ENCODE results near the gene MLLT6. TPM values are rescaled to one million over a fixed set of nuclear protein-coding genes. Genes with fewer than 3 reads are reported as not detected.
A peak's percentile ranks its signal among the peaks of the same experiment; 100 is the strongest.

Gene MLLT6
- total RNA-seq, 1 donor from 2014 or later: 192 TPM

GRCh38 chr17:38667099-38667786, 37.8 kb upstream of the MLLT6 start:
- Mint-ChIP-seq H3K36me3 (ENCODE audit: low read depth) (no peaks in the 10 kb centered on the region), H3K27ac (no peak overlapping the region), H3K9me3 (no peaks in the 10 kb centered on the region), H3K4me1 (peaks cover 8% of the 10 kb centered on the region), H3K27me3 (peaks cover 57% of the 10 kb centered on the region), H3K4me3 (no peak overlapping the region)
- intact Hi-C loops (cut with micrococcal nuclease): loop anchor here (1.0 to 2.0 kb wide), 4 partner anchors 109 to 318 kb away; no protein-coding TSS in a partner anchor
- DNase-seq (peak; percentile 39), ATAC-seq (ENCODE audit: low read depth) (peak; percentile 87)
- TF ChIP-seq CTCF (IDR thresholded peaks at IDR 0.05): peak; percentile 92
- ChIA-PET CTCF (interaction anchor here (0.6 to 5.4 kb wide), 18 partner anchors 9 to 486 kb away, joined by 3 to 83 read pairs (median 4); no protein-coding TSS in a partner anchor), POLR2A (interaction anchor here (0.6 to 1.4 kb wide), 2 partner anchors 34 to 109 kb away, joined by 3 read pairs; no protein-coding TSS in a partner anchor)

- intact Hi-C loops (cut with micrococcal nuclease): loop anchor here (1.0 to 2.0 kb wide), 4 partner anchors 109 to 319 kb away; no protein-coding TSS in a partner anchor
- no peak for ATAC-seq (ENCODE audit: low read depth)
- H3K36me3 Mint-ChIP-seq (ENCODE audit: low read depth): no peaks in the 10 kb centered on the region
- ChIA-PET POLR2A (interaction anchor here (0.6 to 1.4 kb wide), 2 partner anchors 34 to 110 kb away, joined by 3 read pairs; no protein-coding TSS in a partner anchor), CTCF (interaction anchor here (0.6 to 5.4 kb wide), 17 partner anchors 9 to 485 kb away, joined by 3 to 83 read pairs (median 4); no protein-coding TSS in a partner anchor)
- DNase-seq: no peak
- H3K27ac Mint-ChIP-seq: no peak overlapping the region
- TF ChIP-seq CTCF (IDR thresholded peaks at IDR 0.05): peak; percentile 37
- H3K9me3 Mint-ChIP-seq: no peaks in the 10 kb centered on the region
- peaks cover 58% of the 10 kb centered on the region for H3K27me3 Mint-ChIP-seq
- H3K4me3 Mint-ChIP-seq: no peak overlapping the region
- H3K4me1 Mint-ChIP-seq: peaks cover 11% of the 10 kb centered on the region
Measured at GRCh38 chr17:38667787-38668122, 37.3 kb upstream of the MLLT6 start.

GRCh38 chr17:38669520-38669919, 35.6 kb upstream of the MLLT6 start:
- no peaks in the 10 kb centered on the region for H3K36me3 Mint-ChIP-seq (ENCODE audit: low read depth)
- ATAC-seq (ENCODE audit: low read depth) (no peak), DNase-seq (no peak)
- ChIA-PET CTCF (interaction anchor here (1.1 to 5.4 kb wide), 4 partner anchors 8 to 320 kb away, joined by 3 to 83 read pairs (median 7); no protein-coding TSS in a partner anchor), POLR2A (interaction anchor here (0.9 kb wide), 1 partner anchor 33 kb away, joined by 4 read pairs; no protein-coding TSS in a partner anchor)
- H3K4me3 Mint-ChIP-seq: no peak overlapping the region
- no peak for TF ChIP-seq CTCF (IDR thresholded peaks at IDR 0.05)
- intact Hi-C loops (cut with micrococcal nuclease): no loop called here
- peaks cover 11% of the 10 kb centered on the region for H3K4me1 Mint-ChIP-seq
- peaks cover 54% of the 10 kb centered on the region for H3K27me3 Mint-ChIP-seq
- no peaks in the 10 kb centered on the region for H3K9me3 Mint-ChIP-seq
- no peak overlapping the region for H3K27ac Mint-ChIP-seq

- ATAC-seq (ENCODE audit: low read depth) (no peak), DNase-seq (no peak)
- Mint-ChIP-seq H3K4me3 (peak overlapping the region; percentile 48), H3K9me3 (no peaks in the 10 kb centered on the region), H3K4me1 (peaks cover 32% of the 10 kb centered on the region), H3K27me3 (peaks cover 56% of the 10 kb centered on the region), H3K36me3 (ENCODE audit: low read depth) (no peaks in the 10 kb centered on the region), H3K27ac (no peak overlapping the region)
- intact Hi-C loops (cut with micrococcal nuclease): loop anchor here (10.0 kb wide), 2 partner anchors 193 to 483 kb away; partner anchors contain the start of gene PLXDC1
- ChIA-PET POLR2A (interaction anchor here (0.6 to 1.7 kb wide), 2 partner anchors 62 to 113 kb away, joined by 3 to 5 read pairs; no protein-coding TSS in a partner anchor), CTCF (interaction anchor here (0.7 to 1.3 kb wide), 3 partner anchors 35 to 180 kb away, joined by 3 read pairs; no protein-coding TSS in a partner anchor)
- no peak for TF ChIP-seq CTCF (IDR thresholded peaks at IDR 0.05)
Measured at GRCh38 chr17:38671939-38672720, 32.9 kb upstream of the MLLT6 start.

All from activated B cell treated with CpG ODN at 0.5 μM for 24 hours (primary cell).